Neural progenitor cell (in vitro differentiated cells): Measurements from ENCODE around the gene NOS3.

Experiments
- CTCF ChIP-seq: fragments of 200-600 bp; sonication (generic); IDR thresholded peaks from 2 replicates; pipeline ENCODE4 v1.5.1; 2017; ENCODE audit warnings: antibody characterized with exemption, mild to moderate bottlenecking
- EZH2 ChIP-seq: fragments of 200-600 bp; sonication (generic); IDR thresholded peaks from 2 replicates; pipeline ENCODE4 v1.6.1; 2017; ENCODE audit warnings: antibody characterized with exemption, mild to moderate bottlenecking, moderate library complexity
- EZH2phosphoT487 ChIP-seq: fragments of 200-600 bp; sonication (generic); IDR thresholded peaks from 2 replicates; pipeline ENCODE4 v1.6.1; 2017; ENCODE audit warnings: antibody characterized with exemption

- no peak for TF ChIP-seq CTCF
- no peak for TF ChIP-seq EZH2
- TF ChIP-seq EZH2phosphoT487 = no peak
These were observed 33.7 kb downstream of the NOS3 start, which contains the start of gene ATG9B for GRCh38 chr7:151024435-151025056.
